PC-3 (cell line): ENCODE measurements around the gene IFT43. TPM values are rescaled to one million over a fixed set of nuclear protein-coding genes. Genes with fewer than 3 reads are reported as not detected.

Experiments used
- ATAC-seq: fragments of 200-7000 bp; cut with Tn5 transposase; 2 replicates; pipeline ENCODE4 v1.9.1; 2020; ENCODE audit warnings: mild to moderate bottlenecking, moderate library complexity
- BruUV-seq: library from RNA; stranded (reverse); fragments of 400-500 nt; replicated peaks from 2 replicates; lab custom pipeline; 2021; lab: Mats Ljungman, UMichigan
- CTCF ChIA-PET: fragments of 300-600 bp; sonication (Branson Sonifier 250); formaldehyde crosslinking; loops from one replicate; lab custom pipeline; 2022; ENCODE audit warnings: antibody characterized with exemption; lab: Charles Lee
- POLR2A ChIA-PET: fragments of 300-600 bp; sonication (Branson Sonifier 250); formaldehyde crosslinking; loops from one replicate; lab custom pipeline; 2022; ENCODE audit warnings: antibody characterized with exemption; ENCODE audit not compliant: unreplicated experiment; lab: Charles Lee
- DNase-seq: peaks from one replicate; pipeline ENCODE4 v3.0.0-alpha.2; 2015
- H2AFZ ChIP-seq: fragments of 300-600 bp; sonication (generic); 2 replicates; pipeline ENCODE4 v1.6.0; 2016; ENCODE audit warnings: antibody characterized with exemption, low read length
- H3F3A ChIP-seq: fragments of 300-600 bp; sonication (generic); one replicate; pipeline ENCODE4 v1.6.0; 2017; ENCODE audit warnings: antibody characterized with exemption, low read length, control low read depth, mild to moderate bottlenecking; ENCODE audit not compliant: unreplicated experiment
- H3K27ac ChIP-seq: fragments of 300-600 bp; sonication (generic); 2 replicates; pipeline ENCODE4 v1.5.1; 2016; ENCODE audit warnings: mild to moderate bottlenecking, low read length
- H3K27me3 ChIP-seq: fragments of 300-600 bp; sonication (generic); 2 replicates; pipeline ENCODE4 v1.6.1; 2016; ENCODE audit warnings: low read length, mixed read lengths
- H3K36me3 ChIP-seq: fragments of 300-600 bp; sonication (generic); 2 replicates; pipeline ENCODE4 v1.6.1; 2016; ENCODE audit warnings: low read depth, mixed run types, low read length, mixed read lengths
- H3K4me1 ChIP-seq: fragments of 300-600 bp; sonication (generic); 2 replicates; pipeline ENCODE4 v1.5.1; 2016; ENCODE audit warnings: low read length; ENCODE audit not compliant: insufficient read depth
- H3K4me2 ChIP-seq: fragments of 300-600 bp; sonication (generic); 2 replicates; pipeline ENCODE4 v1.6.0; 2016; ENCODE audit warnings: low read length
- H3K4me3 ChIP-seq: fragments of 300-600 bp; sonication (generic); 2 replicates; pipeline ENCODE4 v1.5.1; 2016; ENCODE audit warnings: mild to moderate bottlenecking, low read length, mixed read lengths
- H3K79me2 ChIP-seq: fragments of 300-600 bp; sonication (generic); 2 replicates; pipeline ENCODE4 v1.6.1; 2017; ENCODE audit warnings: low read length, mixed read lengths
- H3K9ac ChIP-seq: fragments of 300-600 bp; sonication (generic); 2 replicates; pipeline ENCODE4 v1.6.0; 2016; ENCODE audit warnings: mild to moderate bottlenecking, low read length
- H3K9me2 ChIP-seq: fragments of 300-600 bp; sonication (generic); replicated peaks from 2 replicates; pipeline ENCODE4 v1.6.1; 2016; ENCODE audit warnings: mixed run types, low read length, mixed read lengths
- H3K9me3 ChIP-seq: fragments of 300-600 bp; sonication (generic); 2 replicates; pipeline ENCODE4 v1.6.1; 2016; ENCODE audit warnings: low read length, mixed read lengths
- H4K20me1 ChIP-seq: fragments of 300-600 bp; sonication (generic); 2 replicates; pipeline ENCODE4 v1.6.1; 2016; ENCODE audit warnings: low read length, mixed read lengths
- EZH2 ChIP-seq: fragments of 300-600 bp; sonication (generic); IDR thresholded peaks from one replicate; pipeline ENCODE4 v1.6.1; 2017; ENCODE audit warnings: antibody characterized with exemption, mild to moderate bottlenecking, low read length; ENCODE audit not compliant: unreplicated experiment
- EZH2phosphoT487 ChIP-seq: fragments of 300-600 bp; sonication (generic); IDR thresholded peaks from 2 replicates; pipeline ENCODE4 v1.6.1; 2018; ENCODE audit warnings: mild to moderate bottlenecking, antibody characterized with exemption, low read length, borderline replicate concordance
- intact Hi-C: fragments of 100-400 bp; cut with micrococcal nuclease; formaldehyde crosslinking; loops from 2 replicates; pipeline ENCODE4 v1.9.0; 2023
- total RNA-seq: library from RNA; depleted of rRNA; stranded (reverse); fragments of >200 nt; gene quantifications from 2 replicates; pipeline ENCODE4 v1.2.3, GENCODE V29; 2014
- TF ChIP-seq, protein P1 (sequence below): fragments of 300-600 bp; sonication (generic); conservative IDR thresholded peaks from 2 replicates; pipeline ENCODE4 v1.5.1; 2017; ENCODE audit warnings: antibody characterized with exemption, low read depth, mild to moderate bottlenecking, low read length

Gene IFT43
- total RNA-seq, 1 experiment from 2014 or later, result 41.3 TPM

DNA sequence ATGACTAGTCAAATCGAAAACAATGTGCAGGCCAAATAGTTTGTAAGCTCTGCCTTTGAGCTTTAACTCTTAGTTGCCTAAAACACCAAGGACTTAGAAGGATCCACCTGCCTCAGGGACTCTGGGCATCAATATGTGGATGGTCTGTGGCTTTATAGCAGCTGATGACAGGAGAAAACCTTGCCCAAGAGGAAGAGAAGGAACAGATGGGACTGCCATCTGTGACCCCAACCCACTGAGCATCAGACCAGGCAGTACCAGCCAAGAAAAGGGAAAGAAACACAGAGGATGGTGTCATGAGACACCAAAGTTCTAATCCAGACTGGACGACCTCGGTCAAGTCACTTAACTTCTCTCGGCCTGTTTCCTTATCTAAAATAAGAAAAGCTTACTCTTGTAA, 16.4 kb upstream of the IFT43 start:
- DNase-seq (no peak), ATAC-seq (no peak)
- intact Hi-C loops, result no loop called here
- no TSS peak for BruUV-seq
- Histone ChIP-seq H3K27ac (no peak overlapping the region), H3K36me3 (no peaks in the 10 kb centered on the region), H3K9me3 (no peaks in the 10 kb centered on the region), H2AFZ (no peak overlapping the region), H3K4me1 (no peaks in the 10 kb centered on the region), H4K20me1 (no peaks in the 10 kb centered on the region), H3K4me2 (no peak overlapping the region), H3K9me2 (no peaks in the 10 kb centered on the region), H3K27me3 (no peaks in the 10 kb centered on the region), H3F3A (no peaks in the 10 kb centered on the region), H3K4me3 (no peak overlapping the region), H3K9ac (no peak overlapping the region), H3K79me2 (no peaks in the 10 kb centered on the region)
- CTCF ChIA-PET, result no interaction called here
- no peak for TF ChIP-seq EZH2
- TF ChIP-seq, protein P1, sequence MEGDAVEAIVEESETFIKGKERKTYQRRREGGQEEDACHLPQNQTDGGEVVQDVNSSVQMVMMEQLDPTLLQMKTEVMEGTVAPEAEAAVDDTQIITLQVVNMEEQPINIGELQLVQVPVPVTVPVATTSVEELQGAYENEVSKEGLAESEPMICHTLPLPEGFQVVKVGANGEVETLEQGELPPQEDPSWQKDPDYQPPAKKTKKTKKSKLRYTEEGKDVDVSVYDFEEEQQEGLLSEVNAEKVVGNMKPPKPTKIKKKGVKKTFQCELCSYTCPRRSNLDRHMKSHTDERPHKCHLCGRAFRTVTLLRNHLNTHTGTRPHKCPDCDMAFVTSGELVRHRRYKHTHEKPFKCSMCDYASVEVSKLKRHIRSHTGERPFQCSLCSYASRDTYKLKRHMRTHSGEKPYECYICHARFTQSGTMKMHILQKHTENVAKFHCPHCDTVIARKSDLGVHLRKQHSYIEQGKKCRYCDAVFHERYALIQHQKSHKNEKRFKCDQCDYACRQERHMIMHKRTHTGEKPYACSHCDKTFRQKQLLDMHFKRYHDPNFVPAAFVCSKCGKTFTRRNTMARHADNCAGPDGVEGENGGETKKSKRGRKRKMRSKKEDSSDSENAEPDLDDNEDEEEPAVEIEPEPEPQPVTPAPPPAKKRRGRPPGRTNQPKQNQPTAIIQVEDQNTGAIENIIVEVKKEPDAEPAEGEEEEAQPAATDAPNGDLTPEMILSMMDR, result no peak
- no peak for TF ChIP-seq EZH2phosphoT487
- POLR2A ChIA-PET, result no interaction called here

DNA sequence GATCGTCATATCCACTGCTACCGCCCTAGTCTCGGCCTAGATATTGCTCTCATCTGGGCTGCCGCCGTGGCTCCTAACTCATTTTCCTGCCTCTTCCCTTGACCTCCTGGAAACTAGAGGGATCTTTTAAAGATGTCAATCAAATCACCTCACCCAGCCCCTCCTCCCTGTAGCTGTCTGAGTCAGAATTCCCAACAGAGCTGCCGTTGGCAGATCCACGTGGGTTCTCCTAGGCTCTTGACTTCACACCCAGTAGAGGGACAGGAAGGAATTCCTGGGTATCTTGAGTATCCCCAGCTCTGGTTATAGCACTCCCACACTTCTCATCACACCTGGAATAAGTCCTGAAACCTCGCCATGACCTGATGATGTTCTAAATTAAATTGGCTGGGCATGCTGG, 15.7 kb upstream of the IFT43 start:
- Histone ChIP-seq H3K9me3 (no peaks in the 10 kb centered on the region), H3K9ac (no peak overlapping the region), H3K4me1 (no peaks in the 10 kb centered on the region), H3K4me2 (no peak overlapping the region), H3K4me3 (no peak overlapping the region), H2AFZ (no peak overlapping the region), H3K79me2 (no peaks in the 10 kb centered on the region), H3F3A (no peaks in the 10 kb centered on the region), H4K20me1 (no peaks in the 10 kb centered on the region), H3K9me2 (no peaks in the 10 kb centered on the region), H3K27me3 (no peaks in the 10 kb centered on the region), H3K36me3 (no peaks in the 10 kb centered on the region), H3K27ac (no peak overlapping the region)
- ChIA-PET POLR2A (no interaction called here), CTCF (no interaction called here)
- BruUV-seq, result no TSS peak
- intact Hi-C loops, result no loop called here
- peak; percentile 22 for DNase-seq
- TF ChIP-seq EZH2 (no peak), EZH2phosphoT487 (no peak)
- TF ChIP-seq, protein P1, result no peak
- ATAC-seq, result no peak

DNA sequence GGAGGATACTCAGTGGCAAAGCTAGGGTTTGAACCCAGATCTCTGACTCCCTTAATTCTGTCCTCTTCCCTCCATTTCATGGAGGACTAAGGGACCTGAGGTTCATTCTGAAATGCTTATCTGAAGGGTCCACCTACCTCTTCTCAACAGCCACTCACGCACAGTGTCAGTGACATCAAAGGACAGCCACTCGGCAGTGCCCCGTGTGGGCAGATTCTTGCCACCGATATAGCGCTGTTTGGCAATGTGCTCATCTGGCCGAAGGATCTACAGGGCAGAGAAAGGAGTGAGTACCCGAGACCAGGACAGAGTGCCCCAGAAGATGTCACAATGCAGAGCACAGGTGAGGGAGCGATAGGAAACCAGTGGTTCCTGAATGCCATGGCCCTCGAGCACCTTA, 14.6 kb upstream of the IFT43 start:
- no peaks in the 10 kb centered on the region for H3K79me2 ChIP-seq
- no peaks in the 10 kb centered on the region for H3K27me3 ChIP-seq
- ATAC-seq (no peak), DNase-seq (no peak)
- no peak overlapping the region for H3K27ac ChIP-seq
- no peak for TF ChIP-seq EZH2
- TF ChIP-seq EZH2phosphoT487, result no peak
- TF ChIP-seq, protein P1, result no peak
- H3K4me2 ChIP-seq, result no peak overlapping the region
- no TSS peak for BruUV-seq
- H3K9me3 ChIP-seq, result no peaks in the 10 kb centered on the region
- no peak overlapping the region for H3K4me3 ChIP-seq
- no peaks in the 10 kb centered on the region for H3F3A ChIP-seq
- no peak overlapping the region for H3K9ac ChIP-seq
- no peak overlapping the region for H2AFZ ChIP-seq
- H3K36me3 ChIP-seq, result no peaks in the 10 kb centered on the region
- H4K20me1 ChIP-seq, result no peaks in the 10 kb centered on the region
- H3K4me1 ChIP-seq, result no peaks in the 10 kb centered on the region
- intact Hi-C loops, result no loop called here
- no peaks in the 10 kb centered on the region for H3K9me2 ChIP-seq
- ChIA-PET CTCF (no interaction called here), POLR2A (no interaction called here)
